Stimulated activated naive B cell treated with anti-CD40 and anti-IgM and Interleukin-4, amounts not matched to agents 10 μg/mL and 1 μg/mL and 100 μg/mL, for 72 hours (primary cell): Measurements from ENCODE around the gene IGFL3.
"Not testable (repeated sequence)": the region's sequence is repeated elsewhere in the genome, so short reads cannot be mapped to it uniquely, and the experiment has no call there.

Source experiments
- ATAC-seq, 2 donors: fragments of 150-1000 bp; cut with Tn5 transposase; replicated peaks; 2 replicates each; pipeline ENCODE4 v1.10.0; 2021; ENCODE audit warnings: moderate library complexity in 1 of 2
- DNase-seq: peaks from one replicate; pipeline ENCODE4 v3.0.0; 2021
- H3K27ac Mint-ChIP-seq: one replicate; pipeline ENCODE4 v1.8.0; 2022; ENCODE audit warnings: mild to moderate bottlenecking, mixed read lengths
- H3K27me3 Mint-ChIP-seq, 2 donors: one replicate each; pipeline ENCODE4 v1.8.0; 2022; ENCODE audit warnings: mixed read lengths in 2 of 2
- H3K36me3 Mint-ChIP-seq, 2 donors: one replicate each; pipeline ENCODE4 v1.8.0; 2022; ENCODE audit warnings: mixed read lengths in 2 of 2, mild to moderate bottlenecking in 1 of 2
- H3K4me1 Mint-ChIP-seq, 2 donors: one replicate each; pipeline ENCODE4 v1.8.0; 2022; ENCODE audit warnings: mixed read lengths in 2 of 2, mild to moderate bottlenecking in 1 of 2
- H3K4me3 Mint-ChIP-seq, 2 donors: one replicate each; pipeline ENCODE4 v1.8.0; 2022; ENCODE audit warnings: mild to moderate bottlenecking in 2 of 2, mixed read lengths in 2 of 2, moderate library complexity in 1 of 2
- H3K9me3 Mint-ChIP-seq, 2 donors: one replicate each; pipeline ENCODE4 v1.8.0; 2022; ENCODE audit warnings: mixed read lengths in 2 of 2, mild to moderate bottlenecking in 1 of 2

Gene IGFL3

DNA sequence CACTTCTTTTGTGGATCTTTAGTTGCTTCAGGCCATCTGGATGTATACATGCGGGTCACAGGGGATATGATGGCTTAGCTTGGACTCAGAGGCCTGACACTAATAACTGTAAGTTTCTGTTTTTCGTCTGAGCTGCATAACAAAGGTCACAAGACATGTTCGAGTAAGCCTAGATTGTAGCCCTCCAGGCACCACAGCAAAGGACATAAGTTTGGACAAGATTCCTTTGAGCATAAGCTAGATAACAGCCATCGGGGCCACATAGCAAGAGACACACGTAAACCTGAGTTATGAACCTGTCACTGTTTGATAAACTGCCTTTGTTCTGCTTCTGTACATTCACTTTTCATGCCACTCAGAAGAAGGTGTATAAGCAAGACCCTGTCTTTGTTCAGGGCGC is 14.6 kb downstream of the IGFL3 start:
- H3K36me3 Mint-ChIP-seq: no peaks in the 10 kb centered on the region
- H3K4me1 Mint-ChIP-seq: peaks cover under 1% of the 10 kb centered on the region in 2 donors
- DNase-seq (no peak), ATAC-seq (no peak)
- no peak overlapping the region for H3K27ac Mint-ChIP-seq
- H3K27me3 Mint-ChIP-seq: peaks cover 11 to 15% of the 10 kb centered on the region in 2 donors
- no peak overlapping the region for H3K4me3 Mint-ChIP-seq
- H3K9me3 Mint-ChIP-seq: peaks cover 0 to 2% of the 10 kb centered on the region in 2 donors

DNA sequence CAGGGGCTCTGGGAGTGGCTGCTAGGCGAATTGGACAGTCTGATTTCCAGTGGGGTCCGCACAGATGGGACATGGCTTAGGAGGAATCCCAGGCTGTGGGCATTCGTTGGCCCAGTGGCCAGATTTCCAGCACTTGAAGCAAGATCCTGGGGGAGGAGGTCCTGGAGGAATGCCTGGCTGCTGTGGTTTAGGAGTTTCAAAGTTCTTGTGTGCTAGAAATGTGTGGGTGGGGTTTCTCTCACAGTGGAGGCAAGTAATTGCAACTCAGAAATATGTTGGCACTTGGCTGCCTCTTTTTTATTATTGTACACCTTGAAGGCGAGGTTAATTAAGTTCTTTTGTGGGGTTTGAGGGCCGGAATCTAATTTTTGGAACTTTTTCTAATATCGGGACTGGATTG is 17.1 kb downstream of the IGFL3 start:
- Mint-ChIP-seq H3K27me3 (peaks cover 1 to 2% of the 10 kb centered on the region in 2 donors), H3K4me1 (no peaks in the 10 kb centered on the region), H3K27ac (no peak overlapping the region), H3K9me3 (peaks cover 0 to 2% of the 10 kb centered on the region in 2 donors), H3K36me3 (no peaks in the 10 kb centered on the region), H3K4me3 (no peak overlapping the region)
- DNase-seq (no peak), ATAC-seq (no peak)

DNA sequence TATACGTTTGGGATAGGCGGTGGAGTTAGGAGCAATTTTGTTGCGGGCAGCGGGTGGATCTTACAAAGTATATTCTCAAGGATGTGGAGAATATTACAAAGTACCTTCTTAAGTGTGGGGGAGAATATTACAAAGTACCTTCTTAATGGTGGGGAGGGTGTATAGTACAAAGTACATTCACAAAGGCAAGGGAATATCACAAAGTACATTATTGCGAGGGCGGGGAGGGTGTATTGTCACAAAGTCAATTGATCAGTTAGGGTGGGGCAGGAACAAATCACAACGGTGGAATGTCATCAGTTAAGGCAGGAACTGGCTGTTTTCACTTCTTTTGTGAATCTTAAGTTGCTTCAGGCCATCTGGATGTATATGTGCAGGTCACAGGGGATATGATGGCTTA is 22.2 kb downstream of the IGFL3 start:
- Mint-ChIP-seq H3K27me3 (peaks cover 19 to 33% of the 10 kb centered on the region in 2 donors), H3K9me3 (peaks cover 9 to 11% of the 10 kb centered on the region in 2 donors)
- not testable (repeated sequence) for H3K4me1 Mint-ChIP-seq, H3K27ac Mint-ChIP-seq, H3K4me3 Mint-ChIP-seq, DNase-seq, ATAC-seq, H3K36me3 Mint-ChIP-seq

DNA sequence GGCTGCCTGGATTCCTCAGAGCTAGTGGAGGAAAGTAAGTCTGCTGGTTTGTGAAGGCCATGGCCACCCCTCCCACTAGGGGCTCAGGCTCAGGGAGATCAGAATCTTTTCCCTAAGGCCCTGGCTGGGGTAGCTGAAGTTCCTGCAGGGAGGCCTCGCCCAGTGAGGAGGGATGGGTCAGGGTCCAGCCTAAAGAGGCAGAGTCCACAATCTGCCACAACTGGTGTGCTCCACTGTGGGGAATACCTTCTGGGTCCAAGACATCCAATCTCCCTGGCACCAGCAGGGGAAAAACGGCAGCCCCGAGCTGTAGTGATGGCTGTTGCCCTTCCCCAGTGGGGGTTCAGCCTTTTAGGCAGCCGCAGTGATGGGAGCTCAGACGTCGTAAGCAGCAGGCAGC is 23.2 kb downstream of the IGFL3 start:
- H3K27me3 Mint-ChIP-seq: peaks cover 28 to 43% of the 10 kb centered on the region in 2 donors
- no peaks in the 10 kb centered on the region for H3K4me1 Mint-ChIP-seq
- peaks cover 0 to 3% of the 10 kb centered on the region in 2 donors for H3K36me3 Mint-ChIP-seq
- no peak overlapping the region for H3K4me3 Mint-ChIP-seq
- no peak overlapping the region for H3K27ac Mint-ChIP-seq
- ATAC-seq (no peak), DNase-seq (no peak)
- peaks cover 11 to 15% of the 10 kb centered on the region in 2 donors for H3K9me3 Mint-ChIP-seq

DNA sequence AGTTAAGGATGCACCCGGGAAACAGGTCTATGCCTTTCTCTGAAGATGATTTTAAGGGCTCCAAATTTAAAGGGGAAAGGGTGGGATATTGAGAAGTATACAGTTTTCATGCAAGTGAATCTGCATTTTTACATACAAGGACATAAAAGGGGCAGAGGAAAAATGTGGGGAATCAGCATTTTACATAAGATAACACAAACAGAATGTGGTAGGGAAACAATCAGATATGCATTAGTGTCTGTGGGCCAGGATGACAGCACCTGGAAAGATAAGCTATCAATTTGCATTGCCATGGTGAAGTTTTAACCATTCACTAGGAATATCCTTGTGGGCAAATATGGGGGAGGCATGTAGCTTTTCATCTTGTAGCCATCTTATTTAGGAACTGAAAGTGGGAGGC is 24.1 kb downstream of the IGFL3 start:
- DNase-seq (no peak), ATAC-seq (no peak)
- Mint-ChIP-seq H3K36me3 (peaks cover 0 to 3% of the 10 kb centered on the region in 2 donors), H3K27me3 (peaks cover 37 to 49% of the 10 kb centered on the region in 2 donors), H3K27ac (no peak overlapping the region), H3K4me1 (no peaks in the 10 kb centered on the region), H3K4me3 (no peak overlapping the region), H3K9me3 (peaks cover 18 to 20% of the 10 kb centered on the region in 2 donors)

DNA sequence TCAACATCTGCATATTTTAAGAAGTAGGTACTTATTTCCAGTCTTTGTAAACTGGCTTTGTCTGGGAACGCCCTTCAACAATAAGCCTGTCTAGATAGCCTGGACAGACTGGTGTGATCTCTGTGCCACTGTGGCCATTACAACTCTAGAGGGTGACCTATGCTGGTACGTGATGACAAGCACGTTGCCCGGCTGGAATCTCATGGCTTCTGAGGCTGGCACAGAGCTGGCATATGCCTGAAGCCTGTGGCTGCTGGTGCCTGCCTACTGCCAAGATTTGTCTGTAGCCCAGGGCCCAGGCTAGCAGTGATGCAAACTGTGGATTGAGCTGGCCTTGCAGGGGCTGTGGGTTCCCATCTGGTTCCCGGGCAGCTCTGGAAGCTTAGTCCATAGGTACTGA is 34.0 kb downstream of the IGFL3 start:
- peaks cover 26 to 33% of the 10 kb centered on the region in 2 donors for H3K27me3 Mint-ChIP-seq
- ATAC-seq: no peak
- no peak overlapping the region for H3K4me3 Mint-ChIP-seq
- DNase-seq: no peak
- H3K27ac Mint-ChIP-seq: no peak overlapping the region
- H3K4me1 Mint-ChIP-seq: no peaks in the 10 kb centered on the region
- peaks cover 3 to 15% of the 10 kb centered on the region in 2 donors for H3K36me3 Mint-ChIP-seq
- peaks cover 34 to 41% of the 10 kb centered on the region in 2 donors for H3K9me3 Mint-ChIP-seq

DNA sequence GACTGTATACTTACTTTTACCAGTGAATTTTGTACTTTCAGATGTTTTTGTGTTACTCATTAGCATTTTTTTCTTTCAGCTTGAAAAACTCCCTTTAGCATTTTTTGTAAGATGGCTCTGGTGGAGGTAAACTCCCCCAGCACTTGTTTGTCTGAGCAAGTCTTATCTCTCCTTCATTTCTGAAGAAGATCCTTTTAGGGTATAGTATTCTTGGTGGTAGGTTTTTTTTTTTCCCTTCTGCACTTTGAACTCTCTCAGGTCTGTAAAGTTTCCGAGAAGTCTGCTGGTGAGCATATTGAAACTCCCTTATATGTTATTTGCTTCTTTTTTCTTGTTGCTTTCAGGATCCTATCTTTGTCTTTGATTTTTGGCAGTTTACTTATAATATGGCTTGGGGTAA is 35.1 kb downstream of the IGFL3 start:
- no peaks in the 10 kb centered on the region for H3K4me1 Mint-ChIP-seq
- no peak for ATAC-seq
- DNase-seq: no peak
- H3K27me3 Mint-ChIP-seq: peaks cover 23 to 39% of the 10 kb centered on the region in 2 donors
- no peak overlapping the region for H3K4me3 Mint-ChIP-seq
- H3K27ac Mint-ChIP-seq: no peak overlapping the region
- peaks cover 8 to 15% of the 10 kb centered on the region in 2 donors for H3K36me3 Mint-ChIP-seq
- peaks cover 40% of the 10 kb centered on the region in 2 donors for H3K9me3 Mint-ChIP-seq

DNA sequence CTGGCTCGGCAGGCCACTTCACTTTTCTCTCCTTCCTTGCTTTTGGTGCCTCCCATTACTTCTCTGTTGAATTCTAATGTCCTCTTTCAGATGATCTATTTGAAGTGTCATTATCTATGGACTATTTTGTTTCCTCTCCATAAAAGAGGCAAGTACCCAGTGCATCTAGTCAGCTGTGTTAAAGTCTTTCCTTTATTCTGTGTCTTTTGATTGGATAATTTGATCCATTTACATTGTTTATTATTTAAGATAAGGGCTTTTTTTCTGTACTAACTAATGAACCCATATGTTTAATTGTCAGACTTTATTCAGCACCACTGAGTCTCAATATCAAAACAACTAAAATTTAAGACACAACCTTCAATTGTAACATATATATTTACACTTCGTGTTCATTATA is 36.4 kb downstream of the IGFL3 start:
- H3K4me3 Mint-ChIP-seq: no peak overlapping the region
- H3K9me3 Mint-ChIP-seq: peaks cover 41 to 44% of the 10 kb centered on the region in 2 donors
- no peak overlapping the region for H3K27ac Mint-ChIP-seq
- ATAC-seq (no peak), DNase-seq (no peak)
- H3K27me3 Mint-ChIP-seq: peaks cover 35 to 43% of the 10 kb centered on the region in 2 donors
- peaks cover 8 to 15% of the 10 kb centered on the region in 2 donors for H3K36me3 Mint-ChIP-seq
- no peaks in the 10 kb centered on the region for H3K4me1 Mint-ChIP-seq

DNA sequence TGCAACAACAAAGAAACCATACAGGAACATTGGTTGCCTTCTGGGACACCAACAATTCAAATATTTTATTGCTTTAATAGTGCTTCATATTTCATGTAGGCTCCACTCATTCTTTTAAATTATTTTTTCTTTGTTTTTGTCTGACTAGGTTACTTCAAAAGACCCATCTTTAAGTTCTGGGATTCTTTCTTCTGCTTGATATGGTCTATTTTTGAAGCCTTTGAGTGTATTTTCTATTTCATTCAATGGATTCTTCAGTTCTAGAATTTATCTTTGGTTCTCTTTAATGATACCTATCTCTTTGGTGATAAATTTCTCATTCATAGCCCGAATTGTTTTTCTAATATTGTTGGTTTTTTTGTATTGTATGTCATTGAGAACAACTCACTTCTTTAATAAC is 38.6 kb downstream of the IGFL3 start:
- Mint-ChIP-seq H3K27me3 (peaks cover 49 to 58% of the 10 kb centered on the region in 2 donors), H3K36me3 (peaks cover 8 to 15% of the 10 kb centered on the region in 2 donors), H3K9me3 (peaks cover 43% of the 10 kb centered on the region in 2 donors), H3K27ac (no peak overlapping the region), H3K4me3 (no peak overlapping the region), H3K4me1 (no peaks in the 10 kb centered on the region)
- DNase-seq (no peak), ATAC-seq (no peak)

DNA sequence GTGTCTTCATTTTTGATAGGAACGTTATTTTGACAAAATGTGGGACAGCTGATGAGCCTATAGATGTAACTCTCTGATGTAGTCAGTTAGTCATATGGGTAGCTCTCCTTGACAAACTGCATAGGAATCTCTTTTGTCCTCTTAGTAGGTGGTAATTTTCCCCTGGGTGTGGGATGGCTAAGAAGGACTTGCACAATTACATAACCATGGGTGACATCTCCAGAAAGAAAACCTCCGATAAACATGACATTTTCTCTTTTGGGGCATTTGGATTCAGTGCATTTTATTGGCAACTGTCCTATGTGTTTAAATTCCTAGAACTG is 41.8 kb downstream of the IGFL3 start:
- H3K27me3 Mint-ChIP-seq: peaks cover 60 to 62% of the 10 kb centered on the region in 2 donors
- H3K9me3 Mint-ChIP-seq: peaks cover 22 to 29% of the 10 kb centered on the region in 2 donors
- no peaks in the 10 kb centered on the region for H3K4me1 Mint-ChIP-seq
- no peak overlapping the region for H3K4me3 Mint-ChIP-seq
- no peak for DNase-seq
- no peak overlapping the region for H3K27ac Mint-ChIP-seq
- ATAC-seq: no peak
- peaks cover 6 to 9% of the 10 kb centered on the region in 2 donors for H3K36me3 Mint-ChIP-seq

DNA sequence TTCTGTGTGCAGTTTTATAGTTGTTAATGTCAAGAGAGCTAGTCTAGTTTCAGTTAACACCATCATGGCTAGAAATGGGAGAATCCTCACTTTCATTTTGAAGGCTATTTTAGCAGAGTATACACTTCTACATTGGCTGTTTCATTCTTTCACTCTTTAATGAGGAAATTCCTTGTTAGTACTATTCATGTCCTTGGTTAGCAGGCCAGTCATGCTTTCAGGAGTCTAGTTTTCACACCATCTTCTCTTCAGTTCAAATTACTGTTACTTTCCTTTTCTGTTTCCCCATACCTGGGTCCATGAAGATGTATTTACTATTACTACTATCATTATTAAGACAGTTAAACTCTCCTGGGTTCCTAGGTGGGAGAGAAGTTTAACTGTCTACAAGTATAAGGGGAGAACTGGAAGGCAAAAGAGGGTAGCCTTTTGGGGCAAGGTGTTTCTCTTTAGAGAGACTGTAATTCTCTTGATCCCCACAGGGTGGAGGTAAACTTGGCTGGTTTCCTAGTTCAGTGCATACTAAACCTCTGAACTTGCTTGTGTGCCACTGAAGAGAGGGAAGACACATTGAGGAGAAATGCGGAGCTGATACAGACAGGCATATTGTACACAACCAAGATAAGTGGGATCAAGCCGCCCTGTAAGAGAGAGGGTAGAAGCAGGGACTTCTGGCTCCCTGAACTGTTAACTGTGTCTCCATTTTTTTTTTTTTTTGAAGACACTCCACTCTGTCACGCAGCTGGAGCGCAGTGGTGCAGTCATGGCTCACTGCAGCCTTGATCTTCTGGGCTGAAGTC is 42.4 kb downstream of the IGFL3 start:
- peaks cover 6 to 8% of the 10 kb centered on the region in 2 donors for H3K36me3 Mint-ChIP-seq
- no peak overlapping the region for H3K27ac Mint-ChIP-seq
- peaks cover 66 to 68% of the 10 kb centered on the region in 2 donors for H3K27me3 Mint-ChIP-seq
- DNase-seq: no peak
- peak; percentile 42 to 61 for ATAC-seq
- no peak overlapping the region for H3K4me3 Mint-ChIP-seq
- H3K9me3 Mint-ChIP-seq: peaks cover 19 to 27% of the 10 kb centered on the region in 2 donors
- H3K4me1 Mint-ChIP-seq: peaks cover 0 to 2% of the 10 kb centered on the region in 2 donors

DNA sequence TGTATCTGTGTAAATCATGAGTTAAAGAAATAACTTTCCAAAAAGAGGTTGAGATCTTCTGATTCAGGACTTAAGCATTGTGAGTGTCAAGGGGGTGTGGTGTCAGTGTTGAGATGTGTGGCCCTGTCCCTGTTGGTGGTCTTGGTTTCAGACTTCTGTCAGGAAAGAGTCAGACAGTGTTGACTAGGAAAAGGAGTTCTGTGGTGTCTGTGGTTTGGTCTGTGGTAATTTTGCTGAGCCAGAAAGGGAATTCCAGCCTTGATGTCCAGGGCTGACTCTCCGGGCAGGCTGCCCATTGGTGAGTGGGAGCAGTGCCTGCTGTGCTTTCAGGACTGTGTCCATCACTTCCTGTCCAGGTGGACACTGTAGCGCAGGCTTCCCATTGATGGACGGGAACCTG is 43.9 kb downstream of the IGFL3 start:
- ATAC-seq: no peak
- DNase-seq: no peak
- peaks cover 9 to 14% of the 10 kb centered on the region in 2 donors for H3K9me3 Mint-ChIP-seq
- no peak overlapping the region for H3K27ac Mint-ChIP-seq
- H3K4me1 Mint-ChIP-seq: peaks cover 0 to 7% of the 10 kb centered on the region in 2 donors
- H3K36me3 Mint-ChIP-seq: peaks cover 0 to 6% of the 10 kb centered on the region in 2 donors
- H3K4me3 Mint-ChIP-seq: no peak overlapping the region
- peaks cover 75 to 81% of the 10 kb centered on the region in 2 donors for H3K27me3 Mint-ChIP-seq

DNA sequence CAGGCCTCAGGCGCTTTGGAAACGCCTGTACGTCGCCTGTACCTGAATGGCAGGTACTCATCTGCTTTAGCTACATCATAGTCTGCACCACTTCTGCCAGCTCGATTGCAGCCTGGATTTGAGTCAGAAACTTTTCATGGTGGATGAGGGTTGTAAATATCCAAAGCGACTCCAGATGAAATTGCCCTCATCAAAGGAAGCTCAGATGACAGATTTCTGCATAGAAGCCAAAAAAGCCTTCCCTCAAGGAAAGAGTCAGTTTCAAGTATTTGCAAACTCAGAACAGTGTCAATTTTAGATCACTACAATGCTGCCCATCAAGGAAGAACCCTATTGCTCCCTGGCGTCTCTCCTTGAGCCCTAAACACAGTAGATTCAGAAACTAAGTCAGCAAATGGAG is 44.9 kb downstream of the IGFL3 start:
- Mint-ChIP-seq H3K27me3 (peaks cover 78 to 81% of the 10 kb centered on the region in 2 donors), H3K4me1 (peaks cover 0 to 7% of the 10 kb centered on the region in 2 donors), H3K27ac (no peak overlapping the region), H3K9me3 (peaks cover 4 to 5% of the 10 kb centered on the region in 2 donors), H3K36me3 (no peaks in the 10 kb centered on the region), H3K4me3 (no peak overlapping the region)
- DNase-seq (no peak), ATAC-seq (no peak)

DNA sequence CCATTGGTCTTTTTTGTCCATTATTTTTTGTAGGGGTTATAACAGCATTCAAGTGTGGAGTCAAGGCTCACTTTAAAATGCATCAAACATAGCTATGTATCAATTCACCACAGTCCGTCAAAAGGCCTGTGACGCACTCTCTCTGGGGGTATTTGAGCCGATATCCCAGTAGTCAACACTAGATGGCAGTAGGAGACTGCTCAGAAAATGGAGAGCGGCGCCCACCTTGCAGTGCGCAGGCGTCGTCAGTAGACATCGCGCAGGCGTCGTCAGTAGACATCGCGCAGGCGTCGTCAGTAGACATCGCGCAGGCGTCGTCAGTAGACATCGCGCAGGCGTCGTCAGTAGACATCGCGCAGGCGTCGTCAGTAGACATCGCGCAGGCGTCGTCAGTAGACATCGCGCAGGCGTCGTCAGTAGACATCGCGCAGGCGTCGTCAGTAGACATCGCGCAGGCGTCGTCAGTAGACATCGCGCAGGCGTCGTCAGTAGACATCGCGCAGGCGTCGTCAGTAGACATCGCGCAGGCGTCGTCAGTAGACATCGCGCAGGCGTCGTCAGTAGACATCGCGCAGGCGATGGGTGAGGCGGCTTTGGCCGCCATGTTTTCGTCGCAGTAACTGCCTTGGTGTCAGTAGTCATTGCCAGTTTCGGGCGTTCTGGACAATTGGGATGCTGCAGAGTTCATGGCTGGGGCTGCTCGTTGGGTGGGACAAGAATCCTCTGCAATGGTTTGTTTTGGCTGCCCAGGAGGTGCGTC is 45.7 kb downstream of the IGFL3 start:
- H3K4me3 Mint-ChIP-seq, H3K36me3 Mint-ChIP-seq, H3K27ac Mint-ChIP-seq, H3K9me3 Mint-ChIP-seq, H3K4me1 Mint-ChIP-seq: not testable (repeated sequence)
- H3K27me3 Mint-ChIP-seq: peaks cover 73 to 83% of the 10 kb centered on the region in 2 donors
- peak in 1 of 2 donors; percentile 34 for ATAC-seq
- peak; percentile 12 for DNase-seq

DNA sequence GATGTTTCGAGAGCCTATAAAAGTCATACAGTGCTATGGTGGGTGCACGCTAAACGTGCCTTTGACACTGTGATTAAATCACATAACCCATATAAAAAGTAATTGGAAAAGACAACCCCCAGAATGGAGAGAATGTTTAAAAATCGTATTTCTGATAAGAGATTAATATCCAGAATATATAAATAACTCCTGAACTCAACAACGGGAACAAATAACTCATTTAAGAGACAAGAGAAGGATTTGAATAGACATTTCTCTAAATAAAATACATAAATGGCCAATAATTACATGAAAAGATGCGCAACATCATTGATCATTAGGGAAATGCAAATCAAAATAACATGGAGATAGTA is 46.7 kb downstream of the IGFL3 start:
- no peaks in the 10 kb centered on the region for H3K36me3 Mint-ChIP-seq
- H3K27me3 Mint-ChIP-seq: peaks cover 69 to 92% of the 10 kb centered on the region in 2 donors
- H3K4me1 Mint-ChIP-seq: peaks cover 0 to 7% of the 10 kb centered on the region in 2 donors

More for the DNA sequence above, 46.7 kb downstream of the IGFL3 start:
- Mint-ChIP-seq H3K9me3 (peaks cover 0 to 4% of the 10 kb centered on the region in 2 donors), H3K27ac (peak overlapping the region; percentile 77), H3K4me3 (no peak overlapping the region)
- ATAC-seq (no peak), DNase-seq (no peak)
